Breast epithelium (tissue), 3 donors: ENCODE data around the gene MXRA5.
"Not testable (repeated sequence)": the region's sequence is repeated elsewhere in the genome, so short reads cannot be mapped to it uniquely, and the experiment has no call there.

Experiments used
- POLR2AphosphoS5 ChIP-seq, 3 donors: sonication (generic); formaldehyde crosslinking; IDR thresholded peaks; one replicate each; pipeline ENCODE4 v1.6.1; 2017; ENCODE audit warnings: antibody characterized with exemption in 3 of 3
- TF ChIP-seq, protein P1 (sequence below), 3 donors: fragments of 450-650 bp; IDR thresholded peaks; one replicate each; pipeline ENCODE4 v1.5.1; 2016 to 2017; ENCODE audit warnings: antibody characterized with exemption in 3 of 3, mild to moderate bottlenecking in 3 of 3, moderate library complexity in 3 of 3

GRCh38 chrX:3352741-3353140 is 6.3 kb upstream of the MXRA5 start:
- TF ChIP-seq, protein P1, sequence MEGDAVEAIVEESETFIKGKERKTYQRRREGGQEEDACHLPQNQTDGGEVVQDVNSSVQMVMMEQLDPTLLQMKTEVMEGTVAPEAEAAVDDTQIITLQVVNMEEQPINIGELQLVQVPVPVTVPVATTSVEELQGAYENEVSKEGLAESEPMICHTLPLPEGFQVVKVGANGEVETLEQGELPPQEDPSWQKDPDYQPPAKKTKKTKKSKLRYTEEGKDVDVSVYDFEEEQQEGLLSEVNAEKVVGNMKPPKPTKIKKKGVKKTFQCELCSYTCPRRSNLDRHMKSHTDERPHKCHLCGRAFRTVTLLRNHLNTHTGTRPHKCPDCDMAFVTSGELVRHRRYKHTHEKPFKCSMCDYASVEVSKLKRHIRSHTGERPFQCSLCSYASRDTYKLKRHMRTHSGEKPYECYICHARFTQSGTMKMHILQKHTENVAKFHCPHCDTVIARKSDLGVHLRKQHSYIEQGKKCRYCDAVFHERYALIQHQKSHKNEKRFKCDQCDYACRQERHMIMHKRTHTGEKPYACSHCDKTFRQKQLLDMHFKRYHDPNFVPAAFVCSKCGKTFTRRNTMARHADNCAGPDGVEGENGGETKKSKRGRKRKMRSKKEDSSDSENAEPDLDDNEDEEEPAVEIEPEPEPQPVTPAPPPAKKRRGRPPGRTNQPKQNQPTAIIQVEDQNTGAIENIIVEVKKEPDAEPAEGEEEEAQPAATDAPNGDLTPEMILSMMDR (IDR thresholded peaks at IDR 0.05) = not testable (repeated sequence)
- TF ChIP-seq POLR2AphosphoS5 (IDR thresholded peaks at IDR 0.05) = not testable (repeated sequence)
